HL-60/S4 (cell line): ENCODE data around the gene CCL3.
"Not testable (repeated sequence)": the region's sequence is repeated elsewhere in the genome, so short reads cannot be mapped to it uniquely, and the experiment has no call there.

Experiments used
- in situ Hi-C: fragments of 300-500 bp; cut with MboI; formaldehyde crosslinking; loops from 2 replicates; pipeline ENCODE4 v1.14.3; 2022; ENCODE audit warnings: low sequenced_read_pairs

The CCL3 gene

DNA sequence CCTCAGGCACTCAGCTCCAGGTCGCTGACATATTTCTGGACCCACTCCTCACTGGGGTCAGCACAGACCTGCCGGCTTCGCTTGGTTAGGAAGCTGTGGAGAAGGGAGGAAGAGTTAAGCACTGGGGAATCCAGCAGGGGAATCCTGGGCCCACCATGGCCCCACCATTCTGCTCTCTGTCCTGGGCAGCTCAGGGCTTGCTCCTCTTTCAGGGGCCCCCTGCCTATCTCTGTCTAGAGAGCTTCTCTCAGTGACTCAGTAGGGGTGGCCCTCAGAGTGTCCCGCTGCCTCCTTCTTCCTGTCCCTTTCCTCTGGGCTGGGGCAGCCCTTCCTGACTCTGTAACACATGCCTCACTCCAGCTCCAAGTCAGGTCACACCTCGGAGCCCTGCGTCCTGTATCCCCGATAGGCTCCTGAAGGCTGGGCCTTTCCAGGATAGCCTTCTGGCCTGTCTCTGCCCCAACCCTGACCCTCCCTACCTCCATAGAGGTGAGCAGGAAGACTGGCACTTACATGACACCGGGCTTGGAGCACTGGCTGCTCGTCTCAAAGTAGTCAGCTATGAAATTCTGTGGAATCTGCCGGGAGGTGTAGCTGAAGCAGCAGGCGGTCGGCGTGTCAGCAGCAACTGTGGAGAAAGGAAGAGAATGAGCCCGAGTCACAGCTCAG, 1.1 kb downstream of the CCL3 start:
- in situ Hi-C loops: no loop called here

DNA sequence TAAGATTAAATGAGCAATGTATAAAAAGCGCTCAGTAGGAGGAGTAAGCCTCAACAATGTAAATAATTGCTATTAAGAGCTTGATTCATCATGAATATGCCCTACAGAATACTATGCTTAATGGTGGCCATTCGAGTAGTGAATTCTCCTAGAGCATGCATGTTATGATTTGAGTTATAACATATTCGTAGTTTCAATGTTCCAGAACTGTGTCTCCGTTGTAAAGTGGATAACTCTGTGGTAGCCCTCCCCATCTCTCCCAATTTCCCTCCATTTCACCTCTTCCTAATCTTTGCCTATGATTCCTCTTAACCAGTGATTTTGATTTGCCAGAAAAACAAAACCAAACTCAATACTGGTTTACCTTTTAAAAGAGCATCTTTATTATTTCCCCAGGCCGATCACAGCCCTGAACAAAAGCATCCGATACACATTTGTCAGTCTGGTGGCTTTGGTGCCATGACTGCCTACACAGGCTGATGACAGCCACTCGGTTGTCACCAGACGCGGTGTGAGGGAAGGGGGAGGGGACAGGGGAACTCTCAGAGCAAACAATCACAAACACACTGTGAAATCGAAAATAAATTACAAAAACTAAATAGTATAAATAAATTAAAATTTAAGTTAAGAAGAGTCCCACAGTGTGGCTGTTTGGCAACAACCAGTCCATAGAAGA, 1.9 kb downstream of the CCL3 start:
- in situ Hi-C loops: not testable (repeated sequence)

GRCh38 chr17:36087471-36087870, 2.5 kb downstream of the CCL3 start:
- in situ Hi-C loops: not testable (repeated sequence)

- in situ Hi-C loops: no loop called here
Measured at GRCh38 chr17:36086791-36087190, 3.2 kb downstream of the CCL3 start.

- in situ Hi-C loops: no loop called here
Measured at GRCh38 chr17:36085765-36086164, 4.2 kb downstream of the CCL3 start.

GRCh38 chr17:36083691-36084090, 6.3 kb downstream of the CCL3 start:
- in situ Hi-C loops: not testable (repeated sequence)

GRCh38 chr17:36082482-36083120, 7.3 kb downstream of the CCL3 start:
- in situ Hi-C loops: not testable (repeated sequence)

GRCh38 chr17:36081681-36082471, 8.1 kb downstream of the CCL3 start:
- in situ Hi-C loops: not testable (repeated sequence)

GRCh38 chr17:36074365-36074764, 15.6 kb downstream of the CCL3 start:
- in situ Hi-C loops: loop anchor here (5.0 to 10.0 kb wide), 3 partner anchors 52 to 100 kb away; no protein-coding TSS in a partner anchor

DNA sequence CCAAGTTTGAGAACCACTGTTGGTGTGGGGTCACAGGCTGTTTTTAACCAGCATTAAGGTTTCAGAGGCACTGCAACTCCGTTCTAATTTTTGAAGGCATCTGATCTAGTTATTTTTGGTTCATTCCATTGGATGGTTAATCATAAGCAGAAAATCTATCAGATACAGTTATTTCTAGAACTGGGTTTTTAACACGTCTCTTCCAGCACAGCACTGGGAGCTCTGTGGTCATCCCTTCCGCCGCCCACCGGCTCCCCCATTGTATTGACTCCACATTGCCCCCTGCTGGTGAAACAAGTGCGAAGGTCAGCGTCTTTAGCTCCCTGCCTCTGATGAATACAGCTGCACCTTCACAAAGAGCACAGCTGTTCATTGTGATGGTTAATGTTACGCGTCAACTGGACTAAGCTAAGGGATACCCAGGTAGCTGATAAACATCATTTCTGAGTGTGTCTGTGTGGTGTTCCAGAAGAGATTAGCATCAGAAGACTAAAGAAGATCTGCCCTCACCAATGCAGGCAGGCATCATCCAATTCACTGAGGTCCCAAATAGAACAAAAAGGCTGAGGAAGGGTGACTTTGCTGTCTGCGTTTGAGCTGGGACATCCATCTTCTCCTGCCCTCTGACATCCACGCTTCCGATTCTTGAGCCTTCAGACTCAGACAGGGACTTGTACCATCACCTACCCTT, 17.4 kb downstream of the CCL3 start:
- in situ Hi-C loops: loop anchor here (5.0 to 10.0 kb wide), 3 partner anchors 50 to 98 kb away; no protein-coding TSS in a partner anchor

DNA sequence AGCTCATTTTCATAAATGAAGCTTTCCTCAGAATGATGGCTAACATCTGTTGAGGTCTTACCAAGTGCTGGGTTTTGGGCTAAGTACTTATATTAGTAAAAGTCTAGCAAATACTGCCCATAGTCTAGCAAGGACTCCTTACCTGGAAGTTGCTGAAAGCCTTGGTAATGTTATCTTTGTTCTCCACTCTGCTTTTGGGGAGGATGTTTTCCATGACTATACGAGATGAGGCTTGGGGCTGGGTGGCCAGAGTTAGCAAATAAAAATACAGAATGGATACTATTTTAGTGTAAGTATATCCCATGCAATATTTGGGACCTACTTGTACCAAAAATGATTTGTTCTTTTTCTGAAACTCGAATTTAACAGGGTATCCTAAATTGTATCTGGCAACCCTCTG, 18.2 kb downstream of the CCL3 start:
- in situ Hi-C loops: loop anchor here (5.0 to 10.0 kb wide), 3 partner anchors 49 to 97 kb away; no protein-coding TSS in a partner anchor

DNA sequence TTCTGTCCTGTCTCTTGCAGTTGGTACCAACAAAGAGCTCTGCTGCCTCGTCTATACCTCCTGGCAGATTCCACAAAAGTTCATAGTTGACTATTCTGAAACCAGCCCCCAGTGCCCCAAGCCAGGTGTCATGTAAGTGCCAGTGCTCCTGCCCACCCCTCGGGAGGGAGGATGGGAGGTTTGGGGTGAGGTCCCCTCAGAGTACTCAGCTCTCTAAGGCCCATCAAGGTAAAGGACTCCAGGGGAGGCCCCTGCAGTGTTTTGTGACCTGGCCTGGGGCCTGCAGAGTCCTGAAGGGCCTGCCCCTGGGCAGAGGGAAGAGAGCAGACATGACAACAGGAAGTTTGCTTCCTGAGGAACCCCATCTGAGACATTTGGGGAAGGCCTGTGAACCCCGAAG, 19.5 kb downstream of the CCL3 start:
- in situ Hi-C loops: loop anchor here (5.0 to 10.0 kb wide), 3 partner anchors 48 to 96 kb away; no protein-coding TSS in a partner anchor

- in situ Hi-C loops: no loop called here
Measured at GRCh38 chr17:36069136-36069535, 20.8 kb downstream of the CCL3 start.

GRCh38 chr17:36068524-36068923, 21.4 kb downstream of the CCL3 start:
- in situ Hi-C loops: no loop called here

GRCh38 chr17:36066365-36066985, 23.5 kb downstream of the CCL3 start:
- in situ Hi-C loops: no loop called here

DNA sequence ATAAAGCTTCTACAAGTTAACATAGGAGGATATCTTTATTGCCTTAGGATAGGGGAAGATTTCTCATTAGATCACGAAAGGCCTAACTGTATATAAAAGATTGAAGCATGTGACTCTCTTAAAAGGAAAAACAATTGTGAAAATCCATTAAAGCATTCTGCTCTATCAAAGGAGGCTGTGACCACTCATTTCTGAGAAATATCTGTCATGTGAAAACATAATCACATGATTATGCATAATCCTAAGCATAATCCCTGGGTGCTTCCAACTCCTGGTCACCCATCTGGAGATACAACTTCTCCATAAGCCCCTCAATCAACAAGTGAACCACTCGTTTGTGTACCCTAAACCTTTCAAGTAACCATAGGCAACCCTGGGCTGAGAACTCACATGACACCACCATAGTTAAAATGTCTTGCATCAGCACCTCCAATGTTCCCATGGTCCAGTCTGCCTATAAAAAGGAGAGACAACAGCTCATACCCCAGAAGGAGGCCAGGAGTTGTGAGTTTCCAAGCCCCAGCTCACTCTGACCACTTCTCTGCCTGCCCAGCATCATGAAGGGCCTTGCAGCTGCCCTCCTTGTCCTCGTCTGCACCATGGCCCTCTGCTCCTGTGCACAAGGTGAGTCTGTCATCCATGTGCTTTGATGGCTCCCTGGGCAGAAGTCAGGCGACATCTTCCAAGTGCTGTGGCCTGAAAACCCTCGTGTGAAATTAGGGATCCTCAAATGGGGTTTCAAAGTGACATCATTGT, 26.0 kb downstream of the CCL3 start, which contains the start of gene CCL18:
Gene CCL18 (plus strand): TSS at position 487 of the 756 bp plus-strand sequence. CDS start 71 bp downstream, at position 558.
- in situ Hi-C loops: no loop called here

- in situ Hi-C loops: no loop called here
Measured at GRCh38 chr17:36060816-36061215, 29.1 kb downstream of the CCL3 start.

- in situ Hi-C loops: no loop called here
Measured at GRCh38 chr17:36059406-36059805, 30.5 kb downstream of the CCL3 start.

DNA sequence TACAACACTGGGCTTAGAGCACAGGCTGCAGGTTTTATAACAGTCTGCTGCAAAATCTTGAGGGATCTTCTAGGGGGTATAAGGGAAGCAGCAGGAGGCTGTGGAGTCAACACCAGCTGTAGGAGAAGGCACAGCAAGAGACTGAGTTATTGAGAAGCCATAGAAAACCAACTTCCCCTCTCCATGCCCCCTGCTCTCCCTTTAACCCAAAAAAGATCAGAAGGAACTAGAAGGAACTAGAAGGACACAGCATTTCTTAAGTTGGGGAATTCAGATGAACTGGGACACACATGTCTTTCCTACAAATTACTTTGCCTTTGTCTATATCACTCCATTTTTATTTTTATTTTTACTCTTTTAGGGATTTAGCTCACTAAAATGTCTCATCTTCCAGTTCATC, 32.0 kb downstream of the CCL3 start:
- in situ Hi-C loops: no loop called here
